Measurements from ENCODE around the gene TAMALIN. TPM values are rescaled to one million over a fixed set of nuclear protein-coding genes. Genes with fewer than 3 reads are reported as not detected.

TAMALIN gene
- total RNA-seq, 1 donor from 2014 or later: 15.5 TPM

DNA sequence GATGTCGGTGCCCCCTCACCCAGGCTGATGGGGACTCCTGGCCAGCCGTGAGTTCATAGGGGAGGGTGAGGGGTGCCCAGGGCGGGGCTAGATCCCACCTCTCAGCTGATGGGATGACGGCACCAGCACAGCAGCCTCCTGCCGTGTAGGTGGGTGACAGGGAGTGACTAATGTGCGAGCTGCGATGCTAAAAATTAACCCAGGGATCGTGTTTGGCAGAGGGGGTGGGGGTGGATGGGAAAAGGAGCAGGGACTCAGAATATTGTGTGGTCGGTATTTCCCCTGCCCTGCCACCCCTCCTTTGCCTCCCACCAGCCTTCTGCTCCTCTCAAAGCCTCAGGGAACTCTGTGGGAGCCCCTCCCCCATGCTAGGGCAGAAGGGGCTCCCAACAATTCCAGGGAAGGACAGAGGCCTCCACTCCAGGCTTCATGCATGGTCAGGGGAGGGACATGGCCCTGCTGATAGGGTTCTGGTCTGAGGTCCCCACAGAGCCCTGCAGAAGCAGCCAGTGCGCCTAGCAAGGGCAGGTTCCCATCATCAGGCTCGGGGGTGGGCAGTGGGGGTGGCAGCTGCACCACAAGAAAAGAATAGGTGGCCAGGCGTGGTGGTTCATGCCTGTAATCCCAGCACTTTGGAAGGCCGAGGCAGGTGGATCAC, 12.5 kb downstream of the TAMALIN start:
- Mint-ChIP-seq H3K27ac (peak overlapping the region; percentile 93), H3K27me3 (peaks cover 26% of the 10 kb centered on the region), H3K9me3 (ENCODE audit: low read depth) (no peaks in the 10 kb centered on the region), H3K4me3 (ENCODE audit: low read depth) (no peak overlapping the region), H3K36me3 (ENCODE audit: insufficient read depth) (no peaks in the 10 kb centered on the region), H3K4me1 (ENCODE audit: low read depth) (peaks cover 30% of the 10 kb centered on the region)
- no peak for DNase-seq (ENCODE audit: low spot score, unreplicated experiment)
- TF ChIP-seq, protein P1, sequence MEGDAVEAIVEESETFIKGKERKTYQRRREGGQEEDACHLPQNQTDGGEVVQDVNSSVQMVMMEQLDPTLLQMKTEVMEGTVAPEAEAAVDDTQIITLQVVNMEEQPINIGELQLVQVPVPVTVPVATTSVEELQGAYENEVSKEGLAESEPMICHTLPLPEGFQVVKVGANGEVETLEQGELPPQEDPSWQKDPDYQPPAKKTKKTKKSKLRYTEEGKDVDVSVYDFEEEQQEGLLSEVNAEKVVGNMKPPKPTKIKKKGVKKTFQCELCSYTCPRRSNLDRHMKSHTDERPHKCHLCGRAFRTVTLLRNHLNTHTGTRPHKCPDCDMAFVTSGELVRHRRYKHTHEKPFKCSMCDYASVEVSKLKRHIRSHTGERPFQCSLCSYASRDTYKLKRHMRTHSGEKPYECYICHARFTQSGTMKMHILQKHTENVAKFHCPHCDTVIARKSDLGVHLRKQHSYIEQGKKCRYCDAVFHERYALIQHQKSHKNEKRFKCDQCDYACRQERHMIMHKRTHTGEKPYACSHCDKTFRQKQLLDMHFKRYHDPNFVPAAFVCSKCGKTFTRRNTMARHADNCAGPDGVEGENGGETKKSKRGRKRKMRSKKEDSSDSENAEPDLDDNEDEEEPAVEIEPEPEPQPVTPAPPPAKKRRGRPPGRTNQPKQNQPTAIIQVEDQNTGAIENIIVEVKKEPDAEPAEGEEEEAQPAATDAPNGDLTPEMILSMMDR (IDR thresholded peaks at IDR 0.05; ENCODE audit: unreplicated experiment): no peak

DNA sequence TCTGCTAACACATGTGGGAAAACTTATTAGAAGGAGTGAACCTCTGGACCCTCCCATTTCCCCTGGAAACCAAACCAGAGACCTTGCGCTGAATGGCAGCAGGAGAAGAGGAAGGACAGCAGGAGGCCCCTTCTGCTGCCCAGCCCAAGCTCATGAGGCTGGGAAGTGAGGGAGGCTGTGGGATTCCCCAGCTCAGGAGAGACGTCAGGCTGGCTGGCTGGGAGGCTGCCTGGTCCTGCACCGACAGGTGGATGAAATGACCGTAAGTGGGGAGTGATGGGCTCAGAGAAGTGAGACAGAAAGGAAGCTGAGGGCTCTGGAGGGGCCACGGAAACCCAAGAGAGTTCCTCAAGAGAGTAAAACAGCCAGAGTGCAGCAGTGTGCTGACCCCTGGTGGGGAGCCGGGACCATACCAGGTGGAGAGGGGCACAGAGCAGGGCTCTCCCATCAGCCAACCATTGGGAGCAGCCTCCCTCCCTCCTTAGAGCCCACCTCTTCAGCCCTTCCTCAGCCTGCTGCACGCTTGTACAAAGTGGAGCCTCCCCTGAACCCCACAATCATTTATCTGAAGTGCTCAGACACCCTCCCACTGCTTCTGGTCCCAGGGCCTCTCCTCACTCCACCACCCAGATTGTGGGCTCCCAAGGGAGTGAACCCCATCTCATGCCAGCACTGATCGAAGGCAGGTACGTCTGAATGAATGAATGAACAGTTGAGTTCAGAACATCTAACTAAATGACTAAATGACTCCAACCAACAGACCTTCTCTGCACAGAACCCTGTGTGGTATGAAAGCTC, 14.0 kb downstream of the TAMALIN start:
- Mint-ChIP-seq H3K4me3 (ENCODE audit: low read depth) (peak overlapping the region; percentile 44), H3K27ac (peak overlapping the region; percentile 8), H3K36me3 (ENCODE audit: insufficient read depth) (no peaks in the 10 kb centered on the region), H3K9me3 (ENCODE audit: low read depth) (no peaks in the 10 kb centered on the region), H3K4me1 (ENCODE audit: low read depth) (peaks cover 33% of the 10 kb centered on the region), H3K27me3 (peaks cover 32% of the 10 kb centered on the region)
- peak; percentile 64 for DNase-seq (ENCODE audit: low spot score, unreplicated experiment)
- TF ChIP-seq, protein P1 (IDR thresholded peaks at IDR 0.05; ENCODE audit: unreplicated experiment): peak; percentile 91

DNA sequence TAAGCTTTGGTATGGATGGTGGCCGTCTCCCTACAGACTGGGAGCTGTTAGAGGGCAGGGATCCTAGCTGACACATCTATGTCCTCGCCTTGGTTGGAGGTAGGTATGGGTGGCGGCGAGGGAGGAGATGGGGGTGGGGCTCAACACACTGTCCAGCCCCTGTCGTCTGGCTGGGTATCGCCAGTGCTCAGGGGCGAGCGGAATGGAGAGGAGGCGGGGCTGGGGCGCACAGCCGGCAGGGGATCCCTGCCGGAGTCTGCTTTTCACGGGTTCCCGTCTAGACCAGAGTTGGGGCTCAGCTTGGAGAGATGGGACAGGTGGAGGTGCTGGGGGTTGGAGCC, 16.1 kb downstream of the TAMALIN start:
- Mint-ChIP-seq H3K9me3 (ENCODE audit: low read depth) (no peaks in the 10 kb centered on the region), H3K4me1 (ENCODE audit: low read depth) (peaks cover 30% of the 10 kb centered on the region), H3K27me3 (peaks cover 16% of the 10 kb centered on the region), H3K4me3 (ENCODE audit: low read depth) (peak overlapping the region; percentile 69), H3K36me3 (ENCODE audit: insufficient read depth) (no peaks in the 10 kb centered on the region), H3K27ac (peak overlapping the region; percentile 24)
- TF ChIP-seq, protein P1 (IDR thresholded peaks at IDR 0.05; ENCODE audit: unreplicated experiment): no peak
- no peak for DNase-seq (ENCODE audit: low spot score, unreplicated experiment)

DNA sequence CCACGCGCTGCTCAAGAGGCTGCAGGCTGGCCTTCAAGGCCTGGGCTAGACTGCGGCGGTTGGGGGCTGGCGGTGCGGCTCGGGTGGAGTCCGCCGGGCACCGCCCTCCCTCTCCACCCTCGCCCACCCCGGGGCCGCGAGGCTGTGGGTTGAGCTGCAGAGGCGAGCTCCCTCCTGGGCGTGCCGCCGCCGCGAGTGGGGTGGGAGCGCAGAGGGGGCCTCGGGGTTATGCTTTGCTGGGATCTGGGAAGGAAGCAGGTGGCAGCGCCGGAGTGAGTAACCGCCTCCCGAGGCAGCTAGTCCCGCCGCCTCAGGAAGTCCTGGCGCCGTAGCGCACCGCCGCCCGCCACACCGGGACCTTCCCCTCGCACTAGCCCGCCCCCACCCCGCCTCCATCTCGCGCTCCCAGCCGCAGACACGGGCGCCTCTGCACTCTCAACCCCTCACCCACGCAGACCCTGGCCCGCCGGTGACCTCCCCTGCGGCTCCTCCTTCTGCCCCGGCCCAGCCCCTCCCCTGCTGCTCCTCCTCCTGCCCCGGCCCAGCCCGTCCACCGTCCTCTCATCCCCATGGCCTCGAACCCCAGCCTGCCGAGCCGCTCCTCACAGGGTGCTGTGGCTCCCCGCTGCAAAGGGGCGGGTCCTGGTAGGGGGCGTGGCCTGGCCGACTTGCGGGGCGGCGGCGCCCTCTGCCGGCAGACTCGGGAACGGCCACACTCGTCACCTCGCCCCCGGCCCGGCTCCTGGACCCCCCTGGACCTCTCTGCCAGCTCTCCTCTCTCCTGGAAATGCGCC, 16.6 kb downstream of the TAMALIN start:
- Mint-ChIP-seq H3K27me3 (peaks cover 16% of the 10 kb centered on the region), H3K4me1 (ENCODE audit: low read depth) (peaks cover 30% of the 10 kb centered on the region), H3K4me3 (ENCODE audit: low read depth) (peak overlapping the region; percentile 69), H3K27ac (no peak overlapping the region), H3K9me3 (ENCODE audit: low read depth) (no peaks in the 10 kb centered on the region), H3K36me3 (ENCODE audit: insufficient read depth) (no peaks in the 10 kb centered on the region)
- TF ChIP-seq, protein P1 (IDR thresholded peaks at IDR 0.05; ENCODE audit: unreplicated experiment): peak; percentile 93
- peak; percentile 90 for DNase-seq (ENCODE audit: low spot score, unreplicated experiment)
